Neural crest cell (in vitro differentiated cells): ENCODE measurements around the gene NISCH. TPM values are rescaled to one million over a fixed set of nuclear protein-coding genes. Genes with fewer than 3 reads are reported as not detected.

Experiments used
- DNase-seq: peaks from one replicate; pipeline ENCODE4 v3.0.0; 2021; ENCODE audit warnings: low read depth, mixed read lengths, low spot score
- H3K27ac Mint-ChIP-seq: one replicate; pipeline ENCODE4 v1.8.0; 2021; ENCODE audit warnings: mild to moderate bottlenecking, mixed read lengths; ENCODE audit not compliant: unreplicated experiment
- H3K27me3 Mint-ChIP-seq: 2 replicates; pipeline ENCODE4 v1.8.0; 2021; ENCODE audit warnings: low read depth, mild to moderate bottlenecking, mixed read lengths
- H3K36me3 Mint-ChIP-seq: 2 replicates; pipeline ENCODE4 v1.8.0; 2021; ENCODE audit warnings: low read depth, mild to moderate bottlenecking, mixed read lengths
- H3K4me1 Mint-ChIP-seq: 2 replicates; pipeline ENCODE4 v1.8.0; 2021; ENCODE audit warnings: mixed read lengths
- H3K4me3 Mint-ChIP-seq: one replicate; pipeline ENCODE4 v1.8.0; 2021; ENCODE audit warnings: mild to moderate bottlenecking, mixed read lengths
- H3K9me3 Mint-ChIP-seq: 2 replicates; pipeline ENCODE4 v1.8.0; 2021; ENCODE audit warnings: mixed read lengths
- CTCF ChIP-seq: fragments of 200-600 bp; sonication (generic); conservative IDR thresholded peaks from 2 replicates; pipeline ENCODE4 v1.5.0; 2021; ENCODE audit warnings: antibody characterized with exemption, mild to moderate bottlenecking
- total RNA-seq: library from RNA; stranded (reverse); gene quantifications from 2 replicates; pipeline ENCODE4 v1.2.1, GENCODE V29; 2021

NISCH gene
- total RNA-seq, 1 donor from 2014 or later, result 161 TPM

- no peaks in the 10 kb centered on the region for H3K36me3 Mint-ChIP-seq
- DNase-seq, result no peak
- H3K27me3 Mint-ChIP-seq, result no peaks in the 10 kb centered on the region
- no peak overlapping the region for H3K27ac Mint-ChIP-seq
- no peak overlapping the region for H3K4me3 Mint-ChIP-seq
- H3K4me1 Mint-ChIP-seq, result no peaks in the 10 kb centered on the region
- no peak for TF ChIP-seq CTCF
- H3K9me3 Mint-ChIP-seq, result no peaks in the 10 kb centered on the region
Observed at GRCh38 chr3:52504977-52505376, 49.6 kb downstream of the NISCH start.

- H3K4me3 Mint-ChIP-seq, result no peak overlapping the region
- H3K36me3 Mint-ChIP-seq, result no peaks in the 10 kb centered on the region
- H3K27ac Mint-ChIP-seq, result no peak overlapping the region
- no peaks in the 10 kb centered on the region for H3K4me1 Mint-ChIP-seq
- no peak for DNase-seq
- no peaks in the 10 kb centered on the region for H3K9me3 Mint-ChIP-seq
- no peaks in the 10 kb centered on the region for H3K27me3 Mint-ChIP-seq
- no peak for TF ChIP-seq CTCF
Observed at GRCh38 chr3:52506266-52506966, 51.0 kb downstream of the NISCH start.

GRCh38 chr3:52507359-52507758, 52.0 kb downstream of the NISCH start:
- DNase-seq, result no peak
- Mint-ChIP-seq H3K4me1 (no peaks in the 10 kb centered on the region), H3K9me3 (no peaks in the 10 kb centered on the region), H3K4me3 (no peak overlapping the region), H3K27ac (no peak overlapping the region), H3K36me3 (no peaks in the 10 kb centered on the region), H3K27me3 (no peaks in the 10 kb centered on the region)
- no peak for TF ChIP-seq CTCF

- Mint-ChIP-seq H3K36me3 (no peaks in the 10 kb centered on the region), H3K4me1 (no peaks in the 10 kb centered on the region), H3K4me3 (no peak overlapping the region), H3K27ac (no peak overlapping the region), H3K27me3 (no peaks in the 10 kb centered on the region), H3K9me3 (no peaks in the 10 kb centered on the region)
- no peak for TF ChIP-seq CTCF
- no peak for DNase-seq
Observed at GRCh38 chr3:52509753-52510328, 54.4 kb downstream of the NISCH start.

- no peaks in the 10 kb centered on the region for H3K27me3 Mint-ChIP-seq
- H3K9me3 Mint-ChIP-seq, result no peaks in the 10 kb centered on the region
- no peak for DNase-seq
- TF ChIP-seq CTCF, result no peak
- H3K36me3 Mint-ChIP-seq, result no peaks in the 10 kb centered on the region
- H3K27ac Mint-ChIP-seq, result no peak overlapping the region
- H3K4me1 Mint-ChIP-seq, result no peaks in the 10 kb centered on the region
- H3K4me3 Mint-ChIP-seq, result no peak overlapping the region
Observed at GRCh38 chr3:52511509-52511908, 56.1 kb downstream of the NISCH start.
